ENCODE results near the gene COA4.

DNA sequence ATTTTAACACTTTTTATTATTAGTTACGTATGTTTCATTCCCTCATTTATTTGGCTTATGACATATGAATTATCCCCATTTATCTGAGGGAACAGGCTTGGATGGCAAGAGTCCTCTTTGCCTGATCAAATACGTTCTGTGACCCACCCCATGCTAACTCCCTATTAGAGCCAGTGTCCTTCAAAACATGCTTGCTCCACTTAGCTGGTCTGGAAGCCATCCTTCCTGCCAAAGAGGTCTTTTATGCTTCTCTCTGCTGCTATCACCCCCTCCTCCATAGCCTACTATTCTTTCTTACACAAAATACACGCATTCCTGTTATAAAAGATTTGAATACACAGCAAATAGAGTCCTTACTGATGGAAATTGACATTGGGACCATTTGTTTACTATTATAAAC lies 6.4 kb downstream of the COA4 start:
- TF ChIP-seq, protein P1, sequence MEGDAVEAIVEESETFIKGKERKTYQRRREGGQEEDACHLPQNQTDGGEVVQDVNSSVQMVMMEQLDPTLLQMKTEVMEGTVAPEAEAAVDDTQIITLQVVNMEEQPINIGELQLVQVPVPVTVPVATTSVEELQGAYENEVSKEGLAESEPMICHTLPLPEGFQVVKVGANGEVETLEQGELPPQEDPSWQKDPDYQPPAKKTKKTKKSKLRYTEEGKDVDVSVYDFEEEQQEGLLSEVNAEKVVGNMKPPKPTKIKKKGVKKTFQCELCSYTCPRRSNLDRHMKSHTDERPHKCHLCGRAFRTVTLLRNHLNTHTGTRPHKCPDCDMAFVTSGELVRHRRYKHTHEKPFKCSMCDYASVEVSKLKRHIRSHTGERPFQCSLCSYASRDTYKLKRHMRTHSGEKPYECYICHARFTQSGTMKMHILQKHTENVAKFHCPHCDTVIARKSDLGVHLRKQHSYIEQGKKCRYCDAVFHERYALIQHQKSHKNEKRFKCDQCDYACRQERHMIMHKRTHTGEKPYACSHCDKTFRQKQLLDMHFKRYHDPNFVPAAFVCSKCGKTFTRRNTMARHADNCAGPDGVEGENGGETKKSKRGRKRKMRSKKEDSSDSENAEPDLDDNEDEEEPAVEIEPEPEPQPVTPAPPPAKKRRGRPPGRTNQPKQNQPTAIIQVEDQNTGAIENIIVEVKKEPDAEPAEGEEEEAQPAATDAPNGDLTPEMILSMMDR (conservative IDR thresholded peaks at IDR 0.05; ENCODE audit: low read depth, low read length), result no peak
- no peak for TF ChIP-seq EZH2 (IDR thresholded peaks at IDR 0.05; ENCODE audit: low read length, unreplicated experiment)

Data from PC-3 (cell line).